Hematopoietic multipotent progenitor cell treated with erythropoietin and hydrocortisone succinate and interleukin-3 and kit ligand, for 17 days (in vitro differentiated cells): Measurements from ENCODE around the gene FOXR1.
A peak's percentile ranks its signal among the peaks of the same experiment; 100 is the strongest.
"Not testable (repeated sequence)": the region's sequence is repeated elsewhere in the genome, so short reads cannot be mapped to it uniquely, and the experiment has no call there.

Experiments used
- DNase-seq: peaks from one replicate; pipeline ENCODE4 v3.0.0-alpha.2; 2015; ENCODE audit warnings: low spot score

FOXR1 gene

DNA sequence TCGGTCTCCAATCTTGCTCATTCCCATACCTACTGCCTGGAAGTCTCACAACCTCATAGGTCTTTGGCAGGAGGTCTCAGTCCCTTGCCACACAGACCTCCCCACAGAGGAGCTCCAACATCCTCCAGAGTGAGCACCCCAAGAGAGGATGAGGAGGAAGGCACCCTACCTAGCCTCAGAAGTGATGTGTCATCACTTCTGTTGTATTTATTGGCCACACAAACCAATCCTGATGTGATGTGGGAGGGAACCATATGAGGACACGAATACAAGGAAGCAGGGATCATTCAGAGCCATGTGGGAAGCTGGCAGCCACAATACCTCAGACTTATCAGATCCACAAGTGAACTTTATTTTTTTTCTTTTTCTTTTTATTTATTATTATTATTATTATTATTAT is 24.5 kb upstream of the FOXR1 start:
- no peak for DNase-seq

DNA sequence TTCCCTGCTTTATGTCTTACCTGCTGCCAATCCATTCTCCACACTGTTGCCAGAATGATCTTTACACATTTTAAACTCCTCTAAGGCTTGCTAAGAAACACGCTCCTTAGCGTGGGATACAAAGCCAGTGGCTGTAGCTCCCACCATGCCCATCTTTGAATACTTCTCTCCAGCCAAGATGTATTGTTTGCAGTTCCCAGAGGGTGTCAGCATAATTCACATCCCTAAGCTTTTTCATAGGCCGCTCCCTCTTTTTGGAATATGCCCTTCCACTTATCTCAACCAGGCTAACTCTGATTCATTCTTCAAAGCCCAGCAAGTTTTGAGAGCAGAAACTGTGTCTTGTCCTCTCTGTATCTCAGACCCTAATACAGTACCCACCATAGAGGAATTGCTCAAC is 23.6 kb upstream of the FOXR1 start:
- no peak for DNase-seq

DNA sequence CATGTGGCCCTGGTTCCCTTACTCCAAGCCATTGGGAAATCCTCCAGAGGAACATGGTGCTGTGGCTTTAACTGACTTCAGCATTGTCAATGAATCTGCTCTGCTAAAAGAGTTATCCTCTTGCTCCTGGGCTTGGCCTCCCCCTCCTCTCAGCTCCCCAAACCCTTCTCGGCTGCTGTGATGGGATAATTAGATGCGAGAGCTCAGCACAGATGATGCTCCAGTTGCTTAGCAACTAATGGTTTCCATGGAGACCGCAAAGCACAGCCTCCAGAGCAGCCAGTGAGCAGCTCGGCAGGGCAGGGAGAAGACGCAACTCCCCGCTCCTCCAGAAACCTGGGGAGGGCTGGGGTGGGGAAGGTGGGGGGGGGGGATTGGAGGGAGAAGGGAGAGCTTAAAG is 18.3 kb upstream of the FOXR1 start:
- no peak for DNase-seq

DNA sequence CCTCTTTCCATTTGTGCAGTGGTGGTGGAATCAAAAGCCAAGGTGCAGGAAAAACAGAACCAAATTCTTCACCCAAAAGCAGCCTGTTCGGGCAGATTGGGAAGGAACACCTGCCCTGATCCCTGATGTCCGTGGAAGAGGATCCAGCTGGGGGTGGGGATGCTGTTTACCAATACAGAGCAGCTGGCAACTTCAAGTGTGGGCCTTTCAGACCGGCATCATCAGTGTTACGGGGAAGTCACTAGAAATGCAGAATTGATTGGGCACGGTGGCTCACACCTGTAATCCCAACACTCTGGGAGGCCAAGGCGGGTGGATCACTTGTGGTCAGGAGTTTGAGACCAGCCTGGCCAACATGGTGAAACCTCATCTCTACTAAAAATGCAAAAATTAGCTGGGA is 17.6 kb upstream of the FOXR1 start:
- DNase-seq, result not testable (repeated sequence)

DNA sequence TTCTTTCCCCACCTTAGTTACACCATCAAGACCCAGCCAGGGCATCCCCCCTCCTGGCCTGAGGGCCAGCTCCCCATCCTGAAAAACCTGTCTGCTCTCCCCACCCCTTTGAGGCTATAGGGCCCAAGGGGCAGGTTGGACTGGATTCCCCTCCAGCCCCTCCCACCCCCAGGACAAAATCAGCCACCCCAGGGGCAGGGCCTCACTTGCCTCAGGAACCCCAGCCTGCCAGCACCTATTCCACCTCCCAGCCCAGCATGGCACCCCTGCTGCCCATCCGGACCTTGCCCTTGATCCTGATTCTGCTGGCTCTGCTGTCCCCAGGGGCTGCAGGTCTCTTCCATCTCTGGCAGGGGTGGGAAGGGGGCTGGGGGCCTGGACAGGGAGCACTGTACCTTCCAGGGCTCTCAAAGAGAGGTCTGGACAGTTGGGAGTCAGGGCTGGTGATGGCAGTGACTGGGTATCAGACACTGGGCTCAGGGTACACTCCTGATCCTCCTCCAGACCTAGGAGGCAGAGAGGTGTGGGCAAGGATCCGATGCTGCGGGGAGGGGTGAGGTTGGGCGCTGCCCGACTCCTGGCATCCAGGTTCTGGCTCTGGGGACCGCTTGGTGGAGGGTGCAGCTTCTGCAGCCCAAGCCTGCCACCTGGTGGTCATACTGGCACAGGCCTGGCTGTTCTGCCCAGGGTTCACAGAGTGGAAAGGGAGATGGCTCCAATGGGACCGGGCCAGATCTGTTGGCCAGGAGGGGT is 15.3 kb upstream of the FOXR1 start, which contains the start of gene UPK2:
UPK2 (plus strand) TSS at position 205 of the 753 bp plus-strand sequence; CDS start at position 258, 53 bp downstream.
- peak; percentile 83 for DNase-seq

DNA sequence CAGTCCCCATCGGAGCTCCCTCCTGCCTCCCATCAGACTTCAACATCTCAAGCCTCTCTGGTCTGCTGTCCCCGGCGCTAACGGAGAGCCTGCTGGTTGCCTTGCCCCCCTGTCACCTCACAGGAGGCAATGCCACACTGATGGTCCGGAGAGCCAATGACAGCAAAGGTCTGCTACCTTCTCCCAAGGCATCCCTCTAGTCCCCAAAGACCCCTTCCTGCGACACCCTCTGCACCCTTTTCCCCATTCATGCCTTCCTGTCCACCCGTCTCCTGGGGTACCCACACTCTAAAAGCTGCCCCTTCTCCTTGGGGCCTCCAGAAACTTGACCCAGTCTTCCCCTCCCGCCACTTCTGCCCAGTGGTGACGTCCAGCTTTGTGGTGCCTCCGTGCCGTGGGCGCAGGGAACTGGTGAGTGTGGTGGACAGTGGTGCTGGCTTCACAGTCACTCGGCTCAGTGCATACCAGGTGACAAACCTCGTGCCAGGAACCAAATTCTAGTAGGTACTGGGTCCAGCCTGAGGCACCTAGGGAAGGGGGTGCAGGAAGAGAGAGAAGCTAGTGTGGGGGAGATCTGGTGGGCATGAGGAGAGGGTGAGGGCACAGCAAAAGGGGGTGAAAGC is 14.6 kb upstream of the FOXR1 start:
- no peak for DNase-seq

DNA sequence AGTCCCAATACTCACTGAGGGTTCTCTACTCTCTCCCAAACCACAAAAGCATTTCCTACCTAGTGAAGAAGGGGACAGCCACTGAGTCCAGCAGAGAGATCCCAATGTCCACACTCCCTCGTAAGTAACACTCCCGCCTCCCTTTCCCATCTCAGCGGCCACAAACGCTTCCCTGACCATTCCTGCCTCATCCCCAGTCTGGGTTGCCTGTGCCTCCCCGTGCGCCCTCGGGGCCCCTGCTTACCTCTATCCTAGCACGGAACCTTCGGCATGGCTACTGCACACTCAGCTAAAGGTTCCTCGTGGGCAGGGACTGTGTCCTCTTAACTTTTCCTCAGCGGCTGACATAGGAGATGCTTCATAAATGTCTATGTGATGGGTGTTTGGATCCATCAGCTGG is 14.0 kb upstream of the FOXR1 start:
- no peak for DNase-seq

DNA sequence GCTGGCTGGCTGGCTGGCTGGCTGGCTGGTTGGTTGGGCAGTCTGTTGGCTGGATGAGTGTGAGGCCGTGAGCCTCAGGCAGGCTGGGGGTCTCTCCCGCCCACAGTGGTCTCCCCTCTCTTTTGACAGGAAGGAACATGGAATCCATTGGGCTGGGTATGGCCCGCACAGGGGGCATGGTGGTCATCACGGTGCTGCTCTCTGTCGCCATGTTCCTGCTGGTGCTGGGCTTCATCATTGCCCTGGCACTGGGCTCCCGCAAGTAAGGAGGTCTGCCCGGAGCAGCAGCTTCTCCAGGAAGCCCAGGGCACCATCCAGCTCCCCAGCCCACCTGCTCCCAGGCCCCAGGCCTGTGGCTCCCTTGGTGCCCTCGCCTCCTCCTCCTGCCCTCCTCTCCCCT is 13.6 kb upstream of the FOXR1 start:
- DNase-seq, result no peak

DNA sequence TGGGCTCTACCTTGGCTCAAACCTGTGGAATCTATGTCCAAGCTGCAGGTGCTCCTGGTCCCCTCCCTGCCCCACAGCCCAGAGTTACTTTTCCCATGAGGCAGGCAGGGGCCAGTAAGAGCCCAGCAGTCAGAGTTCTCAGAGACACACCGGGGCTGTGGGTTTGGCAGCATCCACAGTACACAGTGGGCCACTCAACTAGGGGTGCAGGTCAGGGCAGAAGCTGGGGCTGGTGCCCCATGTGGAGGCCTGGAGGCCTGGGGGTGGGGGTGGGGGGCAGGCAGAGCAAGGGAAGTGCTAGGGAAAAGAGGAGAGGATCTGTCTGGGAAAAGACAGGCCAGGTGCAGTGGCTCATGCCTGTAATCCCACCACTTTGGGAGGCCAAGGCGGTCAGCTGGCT is 13.0 kb upstream of the FOXR1 start:
- no peak for DNase-seq

DNA sequence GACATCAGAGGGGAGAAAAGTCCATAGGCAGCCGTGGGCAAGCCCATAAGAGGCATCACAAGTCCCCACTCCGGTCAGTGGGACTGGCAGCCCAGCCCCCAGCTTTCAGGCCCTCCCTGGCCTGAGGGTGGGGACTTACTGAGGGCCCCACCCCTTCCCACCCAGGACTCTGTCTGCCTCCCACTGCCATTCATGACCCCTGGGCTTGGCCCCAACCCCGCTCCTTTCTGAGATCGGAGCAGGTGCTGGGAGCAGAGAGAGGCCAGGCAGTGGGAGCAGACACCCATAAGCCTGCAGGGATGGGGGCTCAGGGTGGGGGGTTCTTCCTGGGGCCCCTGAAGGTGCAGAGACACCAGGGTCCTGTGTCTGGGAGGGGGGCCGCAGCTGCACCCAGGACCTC is 10.4 kb upstream of the FOXR1 start:
- no peak for DNase-seq

DNA sequence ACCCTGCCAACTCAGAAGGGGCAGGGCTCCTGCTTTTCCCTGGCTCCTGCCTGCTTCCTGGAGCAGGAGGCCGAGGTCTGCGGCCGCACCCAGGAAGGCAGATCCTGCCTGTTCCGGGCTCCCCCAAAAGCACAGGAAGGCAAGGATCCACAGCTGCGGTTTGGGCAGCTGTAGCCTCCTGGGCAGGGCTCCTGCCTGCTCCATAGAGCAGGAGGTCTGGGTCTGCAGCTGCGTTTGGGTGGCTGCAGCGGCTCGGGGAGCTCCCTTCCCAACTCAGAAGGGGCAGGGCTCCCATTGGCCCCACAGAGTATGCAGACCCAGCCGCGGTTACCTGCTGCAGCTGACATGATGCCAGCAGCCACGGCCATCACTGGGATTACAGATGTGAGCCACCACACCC is 10.0 kb upstream of the FOXR1 start:
- no peak for DNase-seq

DNA sequence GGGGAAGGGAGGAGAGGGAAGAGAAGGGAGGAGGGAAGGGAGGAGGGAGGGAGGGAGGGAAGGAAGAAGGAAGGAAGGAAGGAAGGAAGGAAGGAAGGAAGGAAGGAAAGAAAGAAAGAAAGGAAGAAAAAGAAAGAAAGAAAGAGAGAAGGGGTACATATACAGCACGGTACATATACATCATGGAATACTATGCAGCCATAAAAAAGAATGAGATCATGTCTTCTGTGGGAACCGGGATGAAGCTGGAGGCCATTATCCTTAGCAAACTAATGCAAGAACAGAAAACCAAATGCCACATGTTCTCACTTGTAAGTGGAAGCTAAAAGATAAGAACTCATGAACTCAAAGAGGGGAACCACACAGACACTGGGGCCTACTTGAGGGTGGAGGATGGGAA is 2.1 kb upstream of the FOXR1 start:
- not testable (repeated sequence) for DNase-seq

DNA sequence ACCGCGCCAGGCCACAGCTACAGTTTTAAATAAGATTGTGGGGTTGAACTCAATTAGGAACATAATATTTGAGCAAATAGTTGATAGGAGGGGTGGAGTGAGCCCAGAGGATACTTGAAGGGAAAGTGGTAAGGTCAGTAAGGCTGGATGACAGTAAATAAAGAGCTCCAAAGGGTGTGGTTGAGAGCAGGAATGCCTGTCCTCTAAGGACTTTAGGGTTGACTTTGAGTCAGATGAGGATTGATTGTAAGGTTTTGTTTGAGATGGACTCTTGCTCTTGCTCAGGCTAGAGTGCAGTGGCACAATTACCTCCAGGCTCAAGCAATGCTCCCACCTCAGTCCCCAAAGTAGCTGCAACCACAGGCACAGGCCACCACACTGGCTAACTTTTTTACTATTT is 2.4 kb downstream of the FOXR1 start:
- no peak for DNase-seq

DNA sequence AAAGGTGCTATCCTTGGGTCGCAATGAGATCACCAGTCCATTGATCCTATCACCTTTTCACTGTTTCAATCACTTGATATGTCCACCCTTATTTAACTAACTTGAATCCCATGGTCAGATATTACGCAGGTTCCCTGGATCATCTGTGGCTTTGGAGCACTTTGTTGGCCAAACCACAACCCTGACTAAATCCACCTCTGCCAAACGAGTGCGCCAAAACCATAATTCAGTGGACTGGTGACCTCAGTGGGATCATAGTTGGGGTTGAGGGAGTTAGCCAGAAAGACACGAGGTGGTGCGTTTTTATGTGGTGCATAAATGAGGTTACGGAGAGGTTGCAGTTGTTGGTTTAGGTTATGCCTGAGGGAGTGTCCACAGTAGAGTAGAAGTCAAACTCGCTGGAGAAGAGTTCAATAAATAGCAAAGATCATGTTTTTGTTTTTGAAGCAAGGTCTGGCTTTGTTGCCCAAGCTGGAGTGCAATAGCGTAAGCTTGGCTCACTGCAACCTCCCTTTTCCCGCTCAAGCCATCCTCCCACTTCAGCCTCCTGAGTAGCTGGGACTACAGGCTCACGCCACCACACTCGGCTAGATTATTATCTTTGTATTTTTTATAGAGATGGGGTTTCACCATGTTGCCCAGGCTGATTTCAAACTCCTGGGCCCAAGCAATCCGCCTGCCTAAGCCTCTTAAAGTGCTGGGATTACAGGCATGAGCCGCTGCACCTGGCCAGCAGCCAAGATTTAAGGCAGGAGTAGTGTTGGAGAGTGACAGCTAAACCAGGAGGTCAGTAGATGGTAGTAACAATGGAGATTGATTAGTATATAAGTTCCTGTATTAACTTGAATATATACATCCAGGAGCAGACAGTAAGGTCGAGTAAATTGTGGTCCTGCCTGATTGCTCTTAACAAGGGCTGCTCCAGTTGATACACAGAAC is 4.5 kb downstream of the FOXR1 start:
- no peak for DNase-seq

DNA sequence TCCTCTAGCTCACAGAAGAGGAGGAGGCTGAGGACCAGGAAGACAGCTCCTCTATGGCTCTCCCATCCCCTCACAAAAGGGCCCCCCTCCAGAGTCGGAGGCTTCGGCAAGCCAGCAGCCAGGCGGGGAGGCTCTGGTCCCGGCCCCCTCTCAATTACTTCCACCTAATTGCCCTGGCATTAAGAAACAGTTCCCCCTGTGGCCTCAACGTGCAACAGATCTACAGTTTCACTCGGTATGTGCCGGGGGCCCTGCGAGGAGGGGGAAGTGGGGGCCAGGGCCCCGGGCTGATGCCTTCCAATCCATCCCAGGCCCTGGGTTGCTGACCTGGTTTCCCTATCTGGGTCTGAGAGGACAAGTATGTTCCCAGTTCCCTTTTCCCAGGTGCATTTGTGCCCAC is 7.9 kb downstream of the FOXR1 start:
- DNase-seq, result no peak

DNA sequence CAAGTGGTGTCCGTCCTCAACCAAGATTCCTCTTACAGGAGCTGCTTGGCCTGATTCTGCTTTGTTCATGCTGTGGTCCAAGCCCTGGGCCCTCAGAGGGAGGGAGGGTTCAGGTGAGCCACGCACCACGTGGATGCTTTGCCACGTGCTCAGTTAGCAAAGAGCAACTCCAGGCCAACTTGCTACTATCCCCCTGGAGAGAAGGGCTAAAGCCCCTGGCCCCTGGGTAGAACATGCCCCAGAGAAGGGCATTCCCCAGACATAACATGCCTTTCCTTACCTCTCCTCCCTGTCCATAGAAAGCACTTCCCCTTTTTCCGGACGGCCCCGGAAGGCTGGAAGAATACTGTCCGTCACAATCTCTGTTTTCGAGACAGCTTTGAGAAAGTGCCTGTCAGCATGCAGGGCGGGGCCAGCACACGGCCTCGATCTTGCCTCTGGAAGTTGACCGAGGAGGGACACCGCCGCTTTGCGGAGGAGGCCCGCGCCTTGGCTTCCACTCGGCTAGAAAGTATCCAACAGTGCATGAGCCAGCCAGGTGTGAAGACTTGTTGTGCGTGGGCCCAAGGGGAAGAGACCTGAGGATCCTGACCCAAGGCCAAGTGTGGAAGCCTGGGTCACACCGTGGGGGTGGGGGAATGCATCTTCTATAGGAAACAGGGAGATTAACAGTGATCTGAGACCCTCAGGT is 8.8 kb downstream of the FOXR1 start:
- no peak for DNase-seq

DNA sequence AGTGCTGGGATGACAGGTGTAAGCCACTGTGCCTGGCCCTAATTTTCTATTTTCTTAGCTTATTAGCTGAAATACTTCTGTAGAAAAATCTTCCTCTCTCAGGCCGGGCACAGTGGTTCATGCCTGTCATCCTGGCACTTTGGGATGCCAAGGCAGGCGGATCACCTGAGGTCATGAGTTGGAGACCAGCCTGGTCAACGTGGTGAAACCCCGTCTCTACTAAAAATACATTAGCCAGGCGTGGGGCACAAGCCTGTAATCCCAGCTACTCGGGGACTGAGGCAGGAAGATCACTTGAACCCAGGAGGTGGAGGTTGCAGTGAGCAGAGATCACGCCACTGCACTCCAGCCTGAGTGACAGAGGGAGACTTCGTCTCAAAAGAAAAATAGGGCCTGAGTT is 12.8 kb downstream of the FOXR1 start:
- DNase-seq, result not testable (repeated sequence)

DNA sequence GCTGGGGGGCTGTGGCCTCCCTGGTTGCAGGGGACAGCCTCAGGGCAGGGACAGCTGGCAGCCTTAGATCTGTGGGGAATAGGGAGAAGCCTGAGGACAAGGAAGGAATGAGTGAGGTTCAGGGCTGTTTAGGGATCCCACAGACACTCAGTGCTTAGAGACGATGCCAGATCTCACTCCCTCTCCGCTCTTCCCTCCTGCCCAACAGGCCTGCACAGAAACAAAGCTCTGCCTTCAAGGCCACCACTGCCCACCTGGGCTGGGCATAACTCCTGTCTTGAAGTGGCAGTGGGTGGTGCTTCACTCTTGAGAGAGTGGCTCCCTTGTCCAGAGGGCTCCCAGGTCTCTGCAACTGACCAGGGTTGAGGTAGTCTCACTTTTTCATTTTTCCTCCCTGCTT is 13.3 kb downstream of the FOXR1 start:
- no peak for DNase-seq

DNA sequence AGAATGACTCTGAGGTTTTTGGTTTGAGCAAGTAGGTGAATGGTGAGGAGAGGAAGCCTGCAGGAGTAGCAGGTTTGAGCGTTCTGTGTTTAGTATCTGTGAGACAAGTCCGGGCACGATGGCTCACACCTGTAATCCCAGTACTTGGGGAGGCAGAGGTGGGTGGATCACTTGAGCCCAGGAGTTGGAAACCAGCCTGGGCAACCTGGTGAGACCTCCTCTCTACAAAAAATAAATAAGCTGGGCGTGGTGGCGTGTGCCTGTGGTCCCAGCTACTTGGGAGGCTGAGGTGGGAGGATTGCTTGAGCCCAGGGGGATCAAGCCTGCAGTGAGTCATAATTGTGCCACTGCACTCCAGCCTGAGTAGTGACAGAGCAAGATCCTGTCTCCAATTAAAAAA is 16.7 kb downstream of the FOXR1 start:
- no peak for DNase-seq

DNA sequence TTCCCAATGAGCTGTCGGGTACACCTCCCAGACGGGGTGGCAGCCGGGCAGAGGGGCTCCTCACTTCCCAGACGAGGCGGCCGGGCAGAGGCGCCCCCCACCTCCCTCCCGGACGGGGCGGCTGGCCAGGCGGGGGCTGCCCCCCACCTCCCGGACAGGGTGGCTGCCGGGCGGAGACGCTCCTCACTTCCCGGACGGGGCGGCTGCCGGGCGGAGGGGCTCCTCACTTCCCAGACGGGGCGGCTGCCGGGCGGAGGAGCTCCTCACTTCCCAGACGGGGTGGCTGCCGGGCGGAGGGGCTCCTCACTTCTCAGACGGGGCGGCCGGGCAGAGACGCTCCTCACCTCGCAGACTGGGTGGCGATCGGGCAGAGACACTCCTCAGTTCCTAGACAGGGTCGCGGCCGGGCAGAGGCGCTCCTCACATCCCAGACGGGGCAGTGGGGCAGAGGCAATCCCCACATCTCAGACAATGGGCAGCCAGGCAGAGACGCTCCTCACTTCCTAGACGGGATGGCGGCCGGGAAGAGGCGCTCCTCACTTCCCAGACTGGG is 20.0 kb downstream of the FOXR1 start:
- not testable (repeated sequence) for DNase-seq

DNA sequence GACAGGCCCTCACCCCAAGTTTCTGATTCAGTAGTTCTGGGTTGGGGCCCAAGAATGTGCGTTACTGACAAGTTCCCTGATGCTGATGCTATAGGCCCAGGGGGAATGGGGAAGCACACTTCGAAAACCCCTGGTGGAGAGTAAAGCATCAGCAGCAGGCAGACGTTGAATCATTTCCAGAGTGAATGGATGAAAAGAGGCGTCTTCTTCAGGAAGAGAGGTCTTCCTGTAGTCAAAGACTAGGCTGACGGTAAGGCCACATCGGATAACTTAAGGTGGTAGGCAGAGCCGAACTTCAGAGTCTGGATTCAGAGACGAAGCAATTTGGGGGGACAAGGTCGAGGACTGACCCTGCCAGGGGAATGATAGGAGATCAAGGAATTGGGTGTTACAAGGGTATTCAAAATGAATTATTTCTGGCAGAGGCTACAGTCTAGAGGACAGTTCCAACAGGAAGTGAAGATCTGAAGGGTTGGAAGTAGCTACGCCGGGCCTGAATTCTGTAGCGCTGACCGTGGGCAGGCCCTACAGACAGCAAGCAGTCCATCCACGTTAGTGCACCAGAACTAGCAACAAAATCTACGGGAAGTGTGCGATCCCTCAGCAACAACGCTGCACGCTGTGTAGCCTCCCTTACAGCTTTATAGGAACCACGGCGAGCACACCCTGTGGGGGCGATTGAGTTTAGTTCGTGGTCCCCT is 25.5 kb downstream of the FOXR1 start:
- no peak for DNase-seq
